Measurements from ENCODE around the gene VAC14.

VAC14 gene

DNA sequence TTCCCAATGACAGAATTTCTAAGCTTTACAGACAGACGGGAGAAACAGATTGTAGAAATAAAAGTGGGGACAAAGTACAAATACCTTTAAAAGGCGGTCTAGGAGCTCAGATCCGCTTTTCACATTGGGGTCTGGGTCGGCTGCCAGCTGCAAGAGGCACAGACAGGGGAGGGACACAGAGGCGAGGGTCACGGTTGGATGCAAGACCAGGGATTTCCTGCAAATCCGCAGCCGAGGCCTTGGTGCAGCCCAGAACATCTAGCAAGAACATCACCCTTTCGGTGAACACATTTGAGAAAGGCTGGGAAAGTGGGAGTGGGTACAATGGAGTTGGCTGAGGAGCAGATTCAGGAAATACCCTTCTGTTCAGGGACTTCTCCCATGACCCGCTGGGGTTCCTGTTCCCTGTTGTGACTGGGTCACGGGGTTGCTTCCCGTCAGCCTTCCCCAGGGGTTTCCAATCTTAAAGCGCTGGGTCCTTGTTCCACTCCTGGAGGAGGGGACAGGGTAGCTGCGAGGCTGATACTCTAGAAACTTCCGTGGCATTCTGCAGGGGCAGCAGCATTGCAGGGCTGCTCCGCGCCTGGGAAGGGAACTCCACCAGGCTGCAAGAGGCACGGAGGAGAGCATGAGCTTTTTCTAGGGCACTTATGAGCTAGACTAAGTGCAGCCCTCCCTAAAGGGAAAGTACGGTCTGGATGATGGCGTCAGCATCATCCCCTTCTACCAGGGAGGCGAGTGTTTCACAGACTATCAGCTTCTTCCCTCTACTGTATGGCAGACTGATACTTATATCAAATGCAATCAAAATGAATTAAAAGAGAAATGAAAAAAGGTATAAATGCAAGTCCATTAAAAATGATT lies 16.0 kb downstream of the VAC14 start:
- DNase-seq, result no peak

DNA sequence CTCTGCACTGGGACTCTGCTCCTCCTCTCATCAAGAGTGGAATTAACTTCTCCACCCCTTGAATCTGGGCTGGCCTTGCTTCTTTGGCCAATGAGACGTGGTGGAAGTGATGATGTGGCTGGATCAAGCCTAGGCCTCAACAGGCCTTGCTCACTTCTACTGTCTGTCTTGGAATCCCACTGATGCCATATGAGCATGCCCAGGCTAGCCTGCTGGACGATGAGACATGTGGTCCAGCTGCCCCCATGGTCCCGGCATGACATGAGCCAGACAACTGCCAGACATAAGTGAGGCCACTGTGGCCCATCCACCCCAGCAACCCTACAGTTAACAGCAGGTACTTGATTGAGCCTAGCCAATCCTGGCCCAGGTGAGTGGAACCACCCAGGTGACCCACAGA lies 18.7 kb downstream of the VAC14 start:
- DNase-seq, result no peak

DNA sequence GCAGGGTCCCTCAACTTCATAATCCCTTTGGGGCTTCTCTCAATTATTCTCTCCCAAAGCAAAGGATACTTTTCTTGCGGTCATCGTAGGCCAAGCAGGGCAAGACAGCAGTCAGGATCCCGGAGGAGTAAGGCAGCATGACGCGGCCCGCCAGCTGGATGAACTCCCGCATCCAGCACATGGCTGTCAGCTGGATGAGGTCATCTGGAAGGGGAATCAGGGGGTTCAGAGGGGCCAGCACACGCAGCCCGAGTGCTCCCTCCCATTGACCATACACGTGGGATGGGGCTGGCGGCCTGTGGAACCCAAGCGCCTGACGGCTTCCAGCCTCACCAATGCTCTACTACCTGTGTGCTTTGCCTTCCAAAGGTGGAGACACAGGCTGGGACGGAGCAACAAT lies 19.2 kb downstream of the VAC14 start:
- no peak for DNase-seq

DNA sequence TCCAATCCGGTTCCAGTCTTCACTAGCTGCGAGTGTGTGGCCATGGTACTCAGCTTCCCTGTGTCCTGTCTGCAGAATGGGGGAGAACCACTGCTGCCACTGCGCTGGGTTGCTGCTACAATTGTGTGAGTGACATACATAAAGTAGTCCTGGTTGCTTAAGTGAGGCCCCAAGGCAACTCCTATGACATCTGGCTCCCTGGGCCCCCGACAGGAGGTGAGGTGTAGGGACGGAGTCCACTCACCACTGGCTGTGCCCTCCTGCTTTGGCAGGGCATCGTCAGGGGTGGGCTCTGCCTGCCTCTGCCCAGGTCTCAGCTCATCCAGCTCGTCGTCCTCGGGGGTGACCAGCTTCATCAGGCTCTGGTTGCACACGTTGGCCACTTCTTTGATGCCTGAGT lies 20.4 kb downstream of the VAC14 start:
- DNase-seq, result no peak

DNA sequence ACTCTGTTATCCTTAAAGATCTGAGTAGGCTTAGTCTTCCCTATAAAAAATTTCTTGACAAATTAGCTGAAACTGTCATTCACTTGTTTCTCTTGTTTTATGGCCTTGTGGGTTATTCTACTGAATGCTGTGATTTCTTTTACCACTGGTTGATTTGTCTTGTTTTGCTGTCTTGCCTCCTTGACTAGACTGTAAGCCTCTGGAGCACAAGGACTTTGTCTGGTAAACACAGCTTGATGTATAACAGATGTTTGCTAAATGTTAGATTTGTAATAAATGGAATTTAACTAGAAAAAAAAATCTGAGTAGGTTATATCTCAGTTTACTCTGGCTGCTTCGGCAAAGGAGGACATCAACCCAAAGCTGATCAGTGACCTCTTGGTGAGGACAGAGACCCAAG lies 21.6 kb downstream of the VAC14 start:
- DNase-seq, result no peak

DNA sequence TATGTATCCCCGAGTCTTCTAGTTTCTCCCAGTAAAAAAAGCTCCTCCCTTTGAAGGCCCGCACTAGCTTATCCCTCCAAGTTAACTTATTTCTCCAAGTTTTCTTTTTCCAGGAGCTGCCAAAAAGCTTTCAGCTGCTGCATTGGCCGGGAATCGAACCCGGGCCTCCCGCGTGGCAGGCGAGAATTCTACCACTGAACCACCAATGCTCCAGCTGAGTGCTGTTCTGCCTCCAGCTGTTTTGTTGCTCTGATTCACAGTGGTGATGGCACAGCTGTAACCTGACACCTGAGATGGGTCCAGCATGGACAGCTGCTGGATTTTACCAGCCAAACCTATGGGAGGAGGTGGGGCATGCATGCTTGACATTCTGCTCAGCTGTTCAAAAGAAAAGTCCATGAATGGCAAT lies 22.1 kb downstream of the VAC14 start:
- peak; percentile 32 for DNase-seq

DNA sequence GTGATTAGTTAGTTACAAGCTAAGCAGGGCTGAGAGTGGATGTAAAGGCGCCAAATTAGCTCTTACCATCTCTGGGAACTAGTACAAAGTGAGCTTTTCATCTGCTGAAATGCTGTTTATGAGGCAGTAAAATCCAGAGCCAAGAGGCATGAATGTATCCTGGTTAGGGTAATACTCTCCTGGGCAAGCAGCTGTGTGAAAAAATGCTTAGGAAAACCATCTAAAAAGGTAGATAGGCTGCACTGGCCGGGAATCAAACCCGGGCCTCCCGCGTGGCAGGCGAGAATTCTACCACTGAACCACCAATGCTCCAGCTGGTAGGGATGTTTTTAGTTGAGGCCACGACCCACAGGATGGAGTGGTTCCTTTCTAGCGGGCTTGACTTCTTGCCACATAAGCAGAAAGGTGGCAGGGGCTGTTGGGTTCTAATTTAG lies 23.0 kb downstream of the VAC14 start:
- no peak for DNase-seq

DNA sequence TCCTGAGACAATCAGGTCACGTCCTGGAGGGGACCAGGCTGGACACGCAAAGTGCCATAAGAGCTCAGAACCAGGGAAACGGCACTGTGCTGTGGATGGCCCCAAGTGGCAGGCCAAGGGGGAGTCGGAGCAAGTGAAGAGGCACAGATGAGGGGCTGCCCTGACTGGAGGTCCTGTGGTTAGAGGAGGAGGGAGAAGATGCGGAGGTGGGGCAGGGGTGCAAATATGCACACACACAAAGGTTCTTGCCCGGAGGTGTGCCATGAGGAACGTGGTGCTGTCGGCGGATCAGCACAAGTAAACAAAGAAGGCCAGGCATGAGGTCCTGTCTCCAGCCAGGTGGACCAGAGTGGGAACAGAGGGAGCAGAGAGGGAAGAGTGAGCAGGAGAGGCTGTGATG lies 23.5 kb downstream of the VAC14 start:
- DNase-seq, result no peak

DNA sequence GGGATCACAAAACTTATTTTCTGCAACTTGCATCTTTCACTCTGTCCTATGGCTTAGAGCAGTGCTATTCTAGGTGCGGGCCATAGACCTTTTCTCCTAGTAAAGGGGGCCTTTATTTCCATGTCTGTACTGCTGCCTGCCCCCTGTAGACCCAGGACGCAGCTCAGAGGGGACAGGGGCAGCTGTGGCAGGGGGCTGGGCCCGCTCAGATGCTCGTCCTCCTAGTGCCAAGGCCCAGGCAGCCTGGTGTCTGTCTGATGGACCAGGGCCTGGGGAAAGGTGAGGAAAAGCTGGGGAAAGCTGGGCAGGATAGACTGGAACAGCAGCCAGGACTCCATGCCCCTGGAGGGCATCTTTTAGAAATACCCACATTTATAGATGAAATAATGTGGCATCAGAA lies 25.6 kb downstream of the VAC14 start:
- no peak for DNase-seq

DNA sequence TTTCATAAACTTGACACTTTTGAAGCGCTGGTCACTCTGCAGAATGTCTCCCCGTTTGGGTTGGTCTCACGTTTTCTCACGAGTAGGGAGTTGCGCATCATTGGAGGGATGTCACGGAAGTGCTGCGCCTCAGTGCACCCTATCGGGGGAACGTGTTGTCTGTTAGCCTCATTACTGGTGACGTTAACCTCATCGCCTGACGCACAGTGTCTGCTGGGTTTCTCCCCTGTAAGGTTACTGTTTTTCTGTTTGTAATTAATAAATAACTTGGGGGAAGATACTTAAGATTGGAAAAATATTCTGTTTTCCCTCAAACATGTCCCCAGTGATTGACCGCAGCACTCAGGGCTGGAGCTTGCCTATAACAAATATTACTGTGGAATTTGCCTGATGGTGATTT lies 26.7 kb downstream of the VAC14 start:
- DNase-seq, result no peak

DNA sequence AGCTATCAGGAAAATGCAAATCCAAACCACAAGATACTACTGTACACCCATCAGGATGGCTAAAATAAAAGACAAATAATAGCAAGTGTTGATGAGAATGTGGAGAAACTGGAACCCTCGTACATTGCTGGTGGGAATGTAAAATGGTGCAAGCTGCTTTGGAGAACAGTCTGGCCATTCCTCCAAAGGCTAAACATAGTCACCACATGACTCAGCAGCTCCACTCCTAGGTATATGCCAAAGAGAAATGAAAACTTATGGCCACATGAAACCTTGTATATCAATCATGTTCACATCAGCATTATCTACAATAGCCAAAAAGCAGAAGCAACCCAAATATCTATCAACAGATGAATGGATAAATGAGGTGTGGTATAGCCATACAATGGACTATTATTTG lies 28.5 kb downstream of the VAC14 start:
- DNase-seq, result no peak

DNA sequence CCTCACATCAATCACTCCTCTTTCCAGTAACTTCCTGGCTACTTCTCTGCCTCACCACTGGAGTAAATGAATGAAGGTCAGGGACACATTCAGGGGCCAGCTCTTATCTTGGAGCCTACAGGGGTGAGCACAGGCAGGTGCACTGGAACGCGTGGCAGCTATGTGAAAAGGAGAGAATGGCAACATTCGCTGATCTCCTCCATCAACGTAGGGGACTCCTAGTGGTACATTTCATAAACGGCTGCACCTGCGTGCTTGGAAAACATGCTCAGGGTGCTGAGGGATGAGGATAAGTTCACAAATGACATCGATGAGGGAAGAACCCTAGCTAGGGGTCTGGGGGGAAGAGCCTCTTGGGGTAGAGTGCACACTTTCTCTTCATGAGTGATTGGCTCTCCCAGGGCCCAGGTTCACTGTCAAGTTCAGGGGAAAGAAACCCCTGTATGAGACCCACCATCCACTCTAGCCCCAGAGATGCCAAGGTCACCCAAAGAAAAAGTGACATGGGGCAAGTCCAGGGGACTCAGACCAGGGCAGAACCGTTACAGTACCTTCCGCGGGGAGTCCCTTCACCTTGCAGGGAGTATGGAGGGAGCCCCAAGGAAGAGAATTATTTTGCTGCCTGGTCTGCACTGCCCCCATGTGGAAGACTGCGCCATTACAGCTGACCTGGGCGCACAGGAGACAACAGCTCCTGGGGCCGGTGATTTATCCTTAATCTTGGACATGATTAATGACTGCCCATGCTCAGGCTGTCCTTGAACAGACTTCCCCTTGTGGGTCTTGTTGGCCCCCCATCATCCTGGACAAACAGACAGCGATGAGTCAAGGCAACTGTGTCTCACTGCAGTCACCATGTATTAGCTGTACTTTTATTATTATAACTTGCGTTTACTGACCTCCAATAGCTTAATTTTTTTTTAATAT lies 30.1 kb downstream of the VAC14 start:
- peak; percentile 50 for DNase-seq

DNA sequence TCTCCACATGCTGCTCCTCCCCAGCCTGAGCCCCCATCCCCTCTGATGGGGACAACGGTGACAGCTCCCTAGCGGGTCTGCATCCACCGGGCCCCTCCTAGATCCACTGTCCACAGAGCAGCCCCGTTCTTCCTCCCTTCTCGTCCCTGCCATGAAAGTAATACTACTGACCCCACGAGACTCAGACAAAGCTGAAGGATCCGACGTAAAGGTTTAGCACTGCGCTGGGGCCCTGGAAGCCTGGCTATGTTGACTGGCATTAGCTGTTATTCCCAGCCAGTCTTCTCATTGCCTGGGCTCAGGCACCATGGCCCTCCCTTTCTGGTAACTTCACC lies 30.7 kb downstream of the VAC14 start:
- DNase-seq, result no peak

DNA sequence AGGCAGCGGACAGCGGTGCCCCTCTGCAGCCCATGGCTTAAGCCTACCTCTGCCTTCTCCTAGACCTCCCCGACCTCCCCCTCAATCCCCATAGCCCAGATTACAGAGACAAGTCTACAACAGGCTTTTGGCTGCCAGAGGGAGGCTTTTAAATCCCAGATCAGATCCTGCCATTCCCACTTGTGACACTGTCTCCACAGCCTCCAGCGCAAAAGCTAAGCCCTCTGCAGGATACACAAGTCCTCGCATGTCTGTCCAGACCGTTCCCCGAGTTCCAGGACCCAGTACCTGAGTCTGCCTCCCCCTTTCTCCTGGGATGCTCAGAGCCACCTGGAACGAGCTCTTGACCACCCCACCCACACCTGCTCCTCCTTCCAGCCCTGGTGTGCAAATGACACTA lies 31.2 kb downstream of the VAC14 start:
- DNase-seq, result no peak

DNA sequence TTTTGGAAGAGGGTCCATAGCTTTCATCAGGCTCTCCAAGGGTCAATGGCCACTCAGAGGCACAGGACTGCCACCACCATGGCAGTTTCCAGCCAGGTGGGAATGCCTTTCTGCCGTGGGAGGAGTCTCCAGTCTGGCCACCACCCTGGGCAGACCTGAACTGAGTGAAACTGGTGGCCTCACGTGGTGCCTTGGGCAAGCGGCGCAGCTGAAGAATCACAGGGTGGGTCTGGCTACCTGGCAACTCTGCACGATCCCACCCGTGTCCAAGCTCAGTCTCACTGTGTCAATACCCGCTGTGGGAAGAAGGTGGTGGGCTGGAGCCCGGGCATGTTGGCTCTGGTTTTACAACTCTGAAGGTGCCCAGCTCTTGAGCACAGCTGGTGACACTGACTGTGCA lies 31.8 kb downstream of the VAC14 start:
- no peak for DNase-seq

DNA sequence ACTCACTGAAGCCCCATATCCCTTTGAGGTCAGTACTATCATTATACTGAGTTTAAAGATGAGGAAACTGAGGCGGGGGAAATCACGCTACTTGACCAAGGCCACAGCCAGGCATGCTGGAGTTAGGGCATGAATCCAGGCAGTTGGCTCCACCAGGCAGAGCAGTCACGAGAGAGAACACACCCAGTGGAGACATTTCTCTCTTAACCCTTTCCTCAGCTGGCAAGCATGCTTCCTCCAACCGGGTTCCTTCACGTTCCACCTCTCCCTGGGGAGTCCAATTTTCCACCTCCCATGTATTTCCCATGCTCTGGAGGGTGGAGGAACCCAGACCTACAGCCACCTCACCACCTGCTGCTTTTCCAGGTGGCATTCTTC lies 32.8 kb downstream of the VAC14 start:
- no peak for DNase-seq

DNA sequence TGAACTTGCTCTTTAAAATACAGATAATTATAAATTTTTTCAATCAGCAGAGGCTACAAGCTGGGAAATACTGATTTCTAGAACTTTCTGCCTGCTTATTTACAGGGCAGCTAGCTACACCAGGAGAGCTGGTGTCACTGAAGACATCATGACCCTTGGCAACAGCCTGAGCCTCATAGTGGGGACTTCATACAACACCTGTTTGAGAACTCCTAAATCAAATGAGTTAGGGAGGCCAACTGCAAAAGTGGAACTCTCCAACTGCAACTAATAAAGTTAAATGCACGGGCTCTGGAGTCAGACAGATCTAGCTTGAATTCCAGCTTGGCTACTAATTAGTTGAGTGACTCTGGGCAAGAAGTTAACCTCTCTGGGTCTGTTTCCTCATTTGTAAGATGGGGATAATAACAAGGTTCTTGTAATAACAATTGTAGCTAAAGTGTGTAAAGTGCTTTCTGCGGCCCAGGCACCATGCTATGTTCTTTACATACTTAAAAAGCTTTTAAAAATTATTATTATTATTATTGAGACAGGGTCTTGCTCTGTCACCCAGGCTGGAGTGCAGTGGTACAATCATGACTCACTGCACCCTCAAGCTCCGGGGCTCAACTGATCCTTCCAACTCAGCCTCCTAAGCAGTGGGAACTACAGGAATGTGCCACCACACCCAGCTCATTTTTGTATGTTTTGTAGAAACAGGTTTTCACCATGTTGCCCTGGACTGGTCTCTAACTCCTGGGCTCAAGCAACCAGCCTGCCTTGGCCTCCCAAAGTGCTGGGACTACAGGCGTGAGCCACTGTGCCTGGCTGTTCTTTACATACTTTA lies 33.4 kb downstream of the VAC14 start:
- no peak for DNase-seq

DNA sequence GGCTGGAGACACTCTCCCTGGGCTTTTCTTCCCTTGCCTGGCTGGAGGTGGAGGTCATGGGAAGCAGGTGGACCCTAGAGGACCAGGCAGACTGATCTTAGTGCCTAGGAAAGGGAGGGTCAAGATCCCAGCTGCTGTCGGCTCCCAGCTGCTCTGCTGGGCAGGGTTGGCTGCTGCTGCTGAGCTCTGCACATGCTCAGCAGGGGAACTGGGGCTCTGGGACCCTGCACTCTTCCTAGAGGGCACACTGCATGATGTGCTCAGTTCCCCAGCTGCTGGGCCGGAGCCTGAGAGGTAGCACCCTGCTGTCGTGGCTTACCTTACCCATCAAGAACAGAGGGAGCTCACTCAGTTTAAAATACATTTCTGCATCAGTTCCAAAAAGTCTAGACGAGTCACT lies 34.3 kb downstream of the VAC14 start:
- DNase-seq, result no peak

DNA sequence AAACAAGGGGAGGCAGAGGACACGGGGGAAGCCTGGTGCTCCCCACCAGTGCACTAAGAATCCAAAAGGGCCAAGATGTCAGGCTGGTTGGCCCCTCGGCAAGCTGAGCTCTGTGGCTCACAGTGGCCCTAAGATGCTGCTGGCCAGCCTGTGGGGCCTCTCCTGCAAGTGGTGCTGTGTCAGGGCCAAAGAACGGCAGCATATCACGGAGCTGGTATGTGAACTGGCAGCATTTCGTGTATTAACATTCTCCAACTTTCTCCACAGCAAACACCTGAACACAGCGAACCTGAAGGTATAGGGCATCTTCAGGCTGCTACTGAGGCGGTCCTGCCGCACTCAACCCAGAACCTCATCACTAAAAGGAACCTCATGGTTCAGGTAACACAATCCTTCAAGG lies 34.8 kb downstream of the VAC14 start:
- DNase-seq, result no peak

DNA sequence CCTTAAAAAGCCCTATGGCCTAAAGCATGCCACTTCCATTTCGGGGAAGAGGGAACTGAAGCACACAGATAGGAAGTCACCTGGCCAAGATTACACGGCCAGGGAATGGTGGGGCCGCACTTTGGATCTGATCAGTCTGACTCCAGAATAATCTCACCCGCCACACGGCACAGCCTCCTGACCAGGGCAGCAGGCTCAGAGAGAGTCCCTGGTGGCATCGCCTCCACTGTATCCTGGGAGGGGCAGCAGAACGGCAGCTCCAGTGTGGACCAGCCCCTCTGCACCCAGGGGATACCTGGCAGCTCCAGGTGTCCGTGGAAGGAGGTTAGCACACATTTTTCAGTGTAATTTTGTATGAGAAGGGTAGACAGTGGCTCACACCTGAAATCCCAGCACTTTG lies 35.5 kb downstream of the VAC14 start:
- DNase-seq, result no peak

DNA sequence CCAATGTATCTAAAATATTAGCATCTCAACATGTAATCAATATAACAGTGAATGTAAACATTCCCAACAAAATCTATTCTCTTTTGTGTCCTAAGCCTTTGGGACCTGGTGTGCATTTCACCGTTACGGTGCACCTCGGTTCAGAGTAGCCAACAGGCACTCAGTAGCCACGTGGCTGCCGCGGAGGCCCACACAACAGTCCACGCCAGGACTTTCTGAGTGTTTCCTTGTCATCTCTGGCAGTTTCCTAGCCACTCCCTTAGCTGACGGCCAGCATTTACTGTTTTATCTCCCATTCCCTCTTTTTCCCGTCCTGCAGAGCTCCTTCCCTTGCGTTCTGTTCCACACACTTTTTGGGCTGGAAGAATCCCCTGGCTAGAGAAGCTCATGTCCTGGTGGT lies 36.3 kb downstream of the VAC14 start:
- DNase-seq, result no peak

DNA sequence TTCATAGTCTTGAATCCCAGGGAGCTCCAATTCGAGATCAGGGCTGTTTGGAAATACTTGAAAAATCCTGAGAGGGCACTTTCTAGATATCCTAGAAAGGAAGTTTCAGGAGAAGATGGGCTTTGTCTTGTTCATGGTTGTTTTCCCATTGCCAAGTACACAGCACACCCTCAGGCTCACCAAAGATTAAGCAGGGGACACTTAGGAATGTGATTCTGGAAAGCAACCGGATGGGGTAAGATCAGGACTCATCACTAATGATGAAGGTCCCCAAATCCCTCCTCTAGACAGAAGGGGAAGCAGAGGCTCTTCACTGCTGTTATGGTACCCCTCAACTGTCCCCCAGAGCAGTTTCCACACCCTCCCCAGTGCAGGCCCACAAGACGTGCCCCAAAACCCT lies 40.7 kb downstream of the VAC14 start:
- DNase-seq, result no peak

DNA sequence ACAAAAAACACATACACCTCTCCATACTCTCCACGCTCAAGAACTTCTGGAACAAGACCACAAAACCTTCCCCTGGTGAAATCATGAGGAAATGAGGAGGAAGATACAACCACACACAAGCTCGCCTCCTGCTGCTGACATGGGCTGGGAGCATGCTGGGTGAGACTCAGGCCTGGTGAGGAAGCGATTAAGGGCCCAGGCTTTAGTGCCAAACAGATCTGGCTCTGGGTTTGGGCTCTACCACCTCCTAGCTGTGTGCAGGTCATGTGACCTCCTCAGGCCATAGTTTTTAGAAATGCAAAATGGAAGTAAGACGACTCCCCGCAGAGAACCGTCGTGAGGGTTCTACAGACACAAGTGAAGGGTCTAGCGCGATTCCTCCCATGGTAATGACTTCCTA lies 41.3 kb downstream of the VAC14 start:
- DNase-seq, result no peak
